Neural progenitor cell (in vitro differentiated cells): ENCODE data around the gene CACTIN. TPM values are rescaled to one million over a fixed set of nuclear protein-coding genes. Genes with fewer than 3 reads are reported as not detected.

Source experiments
- DNase-seq: peaks from one replicate; pipeline ENCODE4 v3.0.0-alpha.2; 2016; ENCODE audit warnings: low spot score
- H2AFZ ChIP-seq: fragments of 200-600 bp; sonication (generic); replicated peaks from 2 replicates; pipeline ENCODE4 v1.6.1; 2016; ENCODE audit warnings: antibody characterized with exemption
- H3F3A ChIP-seq: fragments of 200-600 bp; sonication (generic); 2 replicates; pipeline ENCODE4 v1.6.1; 2016; ENCODE audit warnings: antibody characterized with exemption, low read depth
- H3K27ac ChIP-seq: fragments of 200-600 bp; sonication (generic); 2 replicates; pipeline ENCODE4 v1.5.1; 2016; ENCODE audit warnings: mild to moderate bottlenecking
- H3K27me3 ChIP-seq: fragments of 200-600 bp; sonication (generic); 2 replicates; pipeline ENCODE4 v1.6.1; 2016; ENCODE audit warnings: mild to moderate bottlenecking, moderate library complexity
- H3K36me3 ChIP-seq: fragments of 200-600 bp; sonication (generic); 2 replicates; pipeline ENCODE4 v1.5.1; 2016
- H3K4me1 ChIP-seq: fragments of 200-600 bp; sonication (generic); 2 replicates; pipeline ENCODE4 v1.6.1; 2016; ENCODE audit warnings: mixed run types
- H3K4me2 ChIP-seq: fragments of 200-600 bp; sonication (generic); 2 replicates; pipeline ENCODE4 v1.6.1; 2016
- H3K4me3 ChIP-seq: fragments of 200-600 bp; sonication (generic); 2 replicates; pipeline ENCODE4 v1.5.1; 2016
- H3K79me2 ChIP-seq: fragments of 200-600 bp; sonication (generic); 2 replicates; pipeline ENCODE4 v1.6.1; 2016; ENCODE audit warnings: low read depth
- H3K9ac ChIP-seq: fragments of 200-600 bp; sonication (generic); 2 replicates; pipeline ENCODE4 v1.6.1; 2016
- H3K9me3 ChIP-seq: fragments of 200-600 bp; sonication (generic); 2 replicates; pipeline ENCODE4 v1.5.1; 2016; ENCODE audit warnings: low read depth
- H4K20me1 ChIP-seq: fragments of 200-600 bp; sonication (generic); 2 replicates; pipeline ENCODE4 v1.6.1; 2016; ENCODE audit warnings: low read depth
- H3K27ac Mint-ChIP-seq: 3 replicates; pipeline ENCODE4 v1.8.0; 2021; ENCODE audit warnings: mixed read lengths
- H3K27me3 Mint-ChIP-seq: 2 replicates; pipeline ENCODE4 v1.8.0; 2022; ENCODE audit warnings: low read depth, mild to moderate bottlenecking, inconsistent platforms, moderate library complexity, mixed read lengths; ENCODE audit not compliant: insufficient read depth
- H3K36me3 Mint-ChIP-seq: 3 replicates; pipeline ENCODE4 v1.8.0; 2021; ENCODE audit warnings: mixed read lengths
- H3K4me1 Mint-ChIP-seq: 3 replicates; pipeline ENCODE4 v1.8.0; 2021; ENCODE audit warnings: mixed read lengths
- H3K4me3 Mint-ChIP-seq: 3 replicates; pipeline ENCODE4 v1.8.0; 2021; ENCODE audit warnings: mild to moderate bottlenecking, moderate library complexity, mixed read lengths
- H3K9me3 Mint-ChIP-seq: 3 replicates; pipeline ENCODE4 v1.8.0; 2020; ENCODE audit warnings: mixed read lengths
- EZH2 ChIP-seq: fragments of 200-600 bp; sonication (generic); IDR thresholded peaks from 2 replicates; pipeline ENCODE4 v1.6.1; 2017; ENCODE audit warnings: antibody characterized with exemption, mild to moderate bottlenecking, moderate library complexity
- EZH2phosphoT487 ChIP-seq: fragments of 200-600 bp; sonication (generic); IDR thresholded peaks from 2 replicates; pipeline ENCODE4 v1.6.1; 2017; ENCODE audit warnings: antibody characterized with exemption
- total RNA-seq: library from RNA; depleted of rRNA; stranded (reverse); fragments of >200 nt; gene quantifications from 2 replicates; pipeline ENCODE4 v1.2.3, GENCODE V29; 2015; ENCODE audit warnings: low replicate concordance
- TF ChIP-seq, protein P1 (sequence below): fragments of 200-600 bp; sonication (generic); IDR thresholded peaks from 2 replicates; pipeline ENCODE4 v1.5.1; 2017; ENCODE audit warnings: antibody characterized with exemption, mild to moderate bottlenecking

The CACTIN gene
- total RNA-seq, 1 donor from 2014 or later: 6.0 TPM

DNA sequence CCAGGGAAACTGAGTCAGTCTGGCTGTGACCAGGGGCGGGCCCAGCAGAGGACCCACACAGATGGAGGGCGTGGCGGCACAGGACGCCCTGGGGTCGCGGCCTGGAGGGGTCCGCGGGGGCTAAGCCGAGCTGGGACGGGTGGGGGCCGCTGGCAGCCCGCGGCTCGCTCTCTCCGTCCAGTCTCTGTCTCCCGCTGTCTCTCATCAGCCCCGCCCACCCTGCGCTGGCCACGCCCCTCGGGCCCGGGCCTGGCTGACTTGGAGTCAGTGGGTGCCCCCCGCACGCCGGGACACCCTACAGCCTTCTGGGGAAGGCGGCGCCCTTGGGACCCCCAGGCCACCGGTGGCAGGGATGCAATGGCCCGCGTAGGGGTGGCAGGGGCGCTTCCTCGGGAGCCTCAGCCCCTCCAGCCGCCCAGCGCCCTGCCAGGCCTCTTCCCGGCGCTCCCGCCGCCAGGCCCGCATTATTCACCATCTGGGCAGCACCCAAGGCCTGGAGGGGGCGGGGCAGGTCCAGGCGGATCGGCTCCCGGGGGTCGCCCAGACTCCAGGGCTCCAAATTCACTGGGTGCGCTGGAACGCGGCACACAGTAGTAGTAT, 19.8 kb downstream of the CACTIN start, which contains the start of gene TBXA2R:
Gene TBXA2R, minus strand, starts transcription at position 186 of the 600 bp plus-strand sequence. CDS start 6,241 bp downstream, outside the sequence.
- TF ChIP-seq EZH2: no peak
- TF ChIP-seq EZH2phosphoT487: no peak
- TF ChIP-seq, protein P1, sequence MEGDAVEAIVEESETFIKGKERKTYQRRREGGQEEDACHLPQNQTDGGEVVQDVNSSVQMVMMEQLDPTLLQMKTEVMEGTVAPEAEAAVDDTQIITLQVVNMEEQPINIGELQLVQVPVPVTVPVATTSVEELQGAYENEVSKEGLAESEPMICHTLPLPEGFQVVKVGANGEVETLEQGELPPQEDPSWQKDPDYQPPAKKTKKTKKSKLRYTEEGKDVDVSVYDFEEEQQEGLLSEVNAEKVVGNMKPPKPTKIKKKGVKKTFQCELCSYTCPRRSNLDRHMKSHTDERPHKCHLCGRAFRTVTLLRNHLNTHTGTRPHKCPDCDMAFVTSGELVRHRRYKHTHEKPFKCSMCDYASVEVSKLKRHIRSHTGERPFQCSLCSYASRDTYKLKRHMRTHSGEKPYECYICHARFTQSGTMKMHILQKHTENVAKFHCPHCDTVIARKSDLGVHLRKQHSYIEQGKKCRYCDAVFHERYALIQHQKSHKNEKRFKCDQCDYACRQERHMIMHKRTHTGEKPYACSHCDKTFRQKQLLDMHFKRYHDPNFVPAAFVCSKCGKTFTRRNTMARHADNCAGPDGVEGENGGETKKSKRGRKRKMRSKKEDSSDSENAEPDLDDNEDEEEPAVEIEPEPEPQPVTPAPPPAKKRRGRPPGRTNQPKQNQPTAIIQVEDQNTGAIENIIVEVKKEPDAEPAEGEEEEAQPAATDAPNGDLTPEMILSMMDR: no peak
- peak; percentile 64 for DNase-seq
- H3K9me3 ChIP-seq: no peaks in the 10 kb centered on the region
- Mint-ChIP-seq H3K27ac (no peak within 1 kb of the TSS), H3K9me3 (no peaks in the 10 kb centered on the region), H3K27me3 (peaks cover 5% of the 10 kb centered on the region), H3K4me1 (peaks cover 11% of the 10 kb centered on the region), H3K36me3 (no peaks in the 10 kb centered on the region), H3K4me3 (peak within 1 kb of the TSS; percentile 18)
- peaks cover 12% of the 10 kb centered on the region for H3K4me1 ChIP-seq
- H3K4me2 ChIP-seq: peak within 1 kb of the TSS; percentile 80
- H3K9ac ChIP-seq: no peak within 1 kb of the TSS
- peak within 1 kb of the TSS; percentile 40 for H3K4me3 ChIP-seq
- H3K79me2 ChIP-seq: no peaks in the 10 kb centered on the region
- peaks cover 37% of the 10 kb centered on the region for H3K27me3 ChIP-seq
- H3K27ac ChIP-seq: no peak within 1 kb of the TSS
- no peaks in the 10 kb centered on the region for H3K36me3 ChIP-seq
- no peaks in the 10 kb centered on the region for H4K20me1 ChIP-seq
- peaks cover 14% of the 10 kb centered on the region for H3F3A ChIP-seq
- peak within 1 kb of the TSS; percentile 79 for H2AFZ ChIP-seq

DNA sequence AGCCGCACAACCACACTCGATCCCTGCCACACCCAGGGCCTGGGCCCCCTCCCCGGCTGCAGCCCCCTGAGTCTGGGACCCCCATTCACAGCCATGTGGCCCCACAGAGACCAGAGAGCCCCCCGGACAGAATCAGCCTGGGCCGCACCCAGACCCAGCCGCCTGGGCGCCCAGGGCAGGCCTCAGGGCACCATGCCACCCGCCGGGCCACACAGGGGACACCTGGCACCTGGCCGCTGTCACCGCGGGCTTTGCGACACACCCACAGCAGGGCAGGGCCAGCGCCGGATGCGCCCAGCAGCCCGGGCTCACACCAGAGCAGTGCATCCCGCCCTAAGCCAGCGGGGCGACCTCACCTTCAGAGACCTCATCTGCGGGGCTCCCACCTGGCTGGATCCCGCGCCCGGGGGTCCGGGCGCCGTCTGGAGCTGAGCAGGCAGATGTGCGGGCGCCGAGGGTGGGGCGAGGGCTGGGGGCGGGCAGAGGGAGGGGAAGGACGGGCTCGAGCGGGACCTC, 20.4 kb downstream of the CACTIN start:
- TF ChIP-seq EZH2: peak; percentile 52
- TF ChIP-seq EZH2phosphoT487: no peak
- Histone ChIP-seq H3K79me2 (no peaks in the 10 kb centered on the region), H3K36me3 (no peaks in the 10 kb centered on the region), H2AFZ (peak overlapping the region; percentile 64), H4K20me1 (no peaks in the 10 kb centered on the region), H3K4me1 (peaks cover 12% of the 10 kb centered on the region), H3K9me3 (no peaks in the 10 kb centered on the region), H3K27me3 (peaks cover 37% of the 10 kb centered on the region), H3F3A (peaks cover 14% of the 10 kb centered on the region), H3K9ac (no peak overlapping the region), H3K4me3 (peak overlapping the region; percentile 40), H3K27ac (no peak overlapping the region), H3K4me2 (peak overlapping the region; percentile 80)
- H3K36me3 Mint-ChIP-seq: no peaks in the 10 kb centered on the region
- no peak overlapping the region for H3K4me3 Mint-ChIP-seq
- peak; percentile 51 for DNase-seq
- H3K4me1 Mint-ChIP-seq: peaks cover 11% of the 10 kb centered on the region
- H3K9me3 Mint-ChIP-seq: no peaks in the 10 kb centered on the region
- no peak overlapping the region for H3K27ac Mint-ChIP-seq
- H3K27me3 Mint-ChIP-seq: peaks cover 5% of the 10 kb centered on the region

DNA sequence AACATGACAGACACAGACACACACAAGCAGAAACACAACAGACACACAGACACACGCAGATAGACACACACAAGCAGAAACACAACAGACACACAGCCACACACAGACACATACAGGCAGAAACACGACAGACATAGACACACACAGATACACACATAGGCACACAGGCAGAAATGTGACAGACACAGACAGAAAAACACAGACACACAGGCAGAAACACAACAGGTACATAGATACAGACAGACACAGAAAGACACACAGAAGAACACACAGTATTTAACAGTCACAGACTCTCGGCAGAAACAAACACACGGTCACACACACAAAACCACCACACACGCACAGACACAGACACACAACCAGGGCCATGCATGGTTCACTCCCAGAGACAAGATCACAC, 20.8 kb downstream of the CACTIN start:
- peaks cover 14% of the 10 kb centered on the region for H3F3A ChIP-seq
- peaks cover 12% of the 10 kb centered on the region for H3K4me1 ChIP-seq
- Mint-ChIP-seq H3K27ac (no peak overlapping the region), H3K27me3 (peaks cover 7% of the 10 kb centered on the region), H3K9me3 (no peaks in the 10 kb centered on the region), H3K36me3 (no peaks in the 10 kb centered on the region), H3K4me3 (no peak overlapping the region), H3K4me1 (peaks cover 11% of the 10 kb centered on the region)
- H3K27ac ChIP-seq: no peak overlapping the region
- no peak overlapping the region for H3K4me2 ChIP-seq
- DNase-seq: no peak
- H3K9me3 ChIP-seq: no peaks in the 10 kb centered on the region
- no peaks in the 10 kb centered on the region for H4K20me1 ChIP-seq
- no peak overlapping the region for H2AFZ ChIP-seq
- no peak for TF ChIP-seq EZH2
- TF ChIP-seq, protein P1: no peak
- TF ChIP-seq EZH2phosphoT487: no peak
- H3K27me3 ChIP-seq: peaks cover 37% of the 10 kb centered on the region
- no peaks in the 10 kb centered on the region for H3K36me3 ChIP-seq
- H3K9ac ChIP-seq: no peak overlapping the region
- H3K79me2 ChIP-seq: no peaks in the 10 kb centered on the region
- no peak overlapping the region for H3K4me3 ChIP-seq

DNA sequence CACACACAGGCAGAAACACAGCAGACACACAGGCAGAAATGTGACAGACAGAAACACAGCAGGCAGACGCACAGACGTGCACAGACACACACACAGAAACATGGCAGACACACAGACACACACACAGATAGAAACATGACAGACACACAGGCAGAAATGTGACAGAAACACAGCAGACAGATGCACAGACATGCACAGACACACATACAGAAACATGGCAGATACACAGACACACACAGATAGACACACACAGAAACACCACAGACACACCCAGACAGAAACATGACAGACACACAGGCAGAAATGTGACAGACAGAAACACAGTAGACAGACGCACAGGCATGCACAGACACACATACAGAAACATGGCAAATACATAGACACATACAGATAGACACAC, 21.2 kb downstream of the CACTIN start:
- TF ChIP-seq, protein P1: no peak
- TF ChIP-seq EZH2phosphoT487 (no peak), EZH2 (no peak)
- Mint-ChIP-seq H3K27me3 (peaks cover 8% of the 10 kb centered on the region), H3K27ac (no peak overlapping the region), H3K36me3 (no peaks in the 10 kb centered on the region), H3K4me3 (no peak overlapping the region), H3K4me1 (peaks cover 11% of the 10 kb centered on the region), H3K9me3 (no peaks in the 10 kb centered on the region)
- Histone ChIP-seq H3K27ac (no peak overlapping the region), H4K20me1 (no peaks in the 10 kb centered on the region), H3F3A (peaks cover 14% of the 10 kb centered on the region), H3K9ac (no peak overlapping the region), H3K4me2 (no peak overlapping the region), H3K27me3 (peaks cover 37% of the 10 kb centered on the region), H3K9me3 (no peaks in the 10 kb centered on the region), H3K4me3 (no peak overlapping the region), H3K4me1 (peaks cover 12% of the 10 kb centered on the region), H3K79me2 (no peaks in the 10 kb centered on the region), H3K36me3 (no peaks in the 10 kb centered on the region), H2AFZ (no peak overlapping the region)
- no peak for DNase-seq
